ENCODE results near the gene CNIH3.

CNIH3 gene

DNA sequence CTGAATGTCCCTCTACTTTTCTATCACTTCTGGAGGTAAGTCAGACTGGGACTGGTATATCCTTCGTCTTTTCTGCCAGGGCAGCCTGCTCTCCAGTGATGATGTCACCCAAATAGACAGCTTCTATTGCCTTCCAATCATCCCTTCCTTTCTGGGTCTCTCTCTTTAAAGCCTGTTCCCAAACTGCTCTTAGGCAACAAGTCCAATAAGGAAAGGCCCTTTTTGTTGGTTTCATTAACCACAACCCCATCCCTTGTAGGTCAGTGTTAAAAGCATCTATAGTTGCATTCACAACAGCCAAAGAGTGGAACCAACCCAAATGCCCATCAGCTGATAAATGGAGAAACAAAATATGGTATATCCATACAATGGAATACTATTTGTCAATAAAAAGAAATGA, 114.4 kb downstream of the CNIH3 start:
- no peak overlapping the region for H3K27ac ChIP-seq

DNA sequence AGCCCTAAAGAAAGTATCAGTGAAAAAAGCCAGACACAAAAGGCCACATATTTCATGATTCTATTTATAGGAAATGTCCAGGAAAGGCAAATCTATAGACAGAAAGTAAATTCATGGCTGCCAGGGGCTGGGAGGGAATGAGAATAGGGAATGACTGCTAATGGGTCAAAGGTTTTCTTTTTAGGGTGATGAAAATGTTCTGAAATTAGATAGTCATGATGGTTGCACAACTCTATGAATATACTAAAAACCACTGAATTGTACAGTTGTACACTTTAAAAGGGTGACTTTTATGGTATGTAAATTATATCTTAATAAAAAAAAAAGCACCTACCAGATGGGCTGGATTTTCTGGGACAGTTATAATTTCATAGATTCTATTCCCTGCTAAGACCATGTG, 114.8 kb downstream of the CNIH3 start:
- no peak for TF ChIP-seq ZFX (IDR thresholded peaks at IDR 0.05)
- no peak for TF ChIP-seq CTCF (conservative IDR thresholded peaks at IDR 0.05)
- H3K27ac ChIP-seq = no peak overlapping the region

More for the DNA sequence above, 114.4 kb downstream of the CNIH3 start:
- no peak for TF ChIP-seq CTCF (conservative IDR thresholded peaks at IDR 0.05)
- no peak for TF ChIP-seq ZFX (IDR thresholded peaks at IDR 0.05)

DNA sequence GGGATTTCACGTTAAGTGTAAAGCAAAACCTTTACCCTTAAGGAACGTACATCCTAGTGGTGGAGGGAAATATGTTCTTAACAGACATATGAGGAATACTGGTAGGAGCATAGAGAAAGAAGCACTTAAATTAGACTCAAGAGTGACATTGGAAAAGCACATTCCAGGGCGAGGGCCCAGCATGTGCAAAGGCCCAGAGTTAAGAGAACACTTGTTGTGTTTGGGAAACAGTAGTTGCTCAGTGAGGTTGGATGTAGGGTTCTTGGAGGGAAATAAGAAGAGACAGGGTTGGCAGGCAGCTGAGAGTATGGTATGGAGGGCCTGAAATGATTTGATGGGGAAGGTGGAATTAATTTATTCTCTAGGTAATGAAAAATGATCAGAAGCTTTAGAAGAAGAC, 115.5 kb downstream of the CNIH3 start:
- TF ChIP-seq ZFX (IDR thresholded peaks at IDR 0.05) (no peak), CTCF (conservative IDR thresholded peaks at IDR 0.05) (no peak)
- no peak overlapping the region for H3K27ac ChIP-seq

DNA sequence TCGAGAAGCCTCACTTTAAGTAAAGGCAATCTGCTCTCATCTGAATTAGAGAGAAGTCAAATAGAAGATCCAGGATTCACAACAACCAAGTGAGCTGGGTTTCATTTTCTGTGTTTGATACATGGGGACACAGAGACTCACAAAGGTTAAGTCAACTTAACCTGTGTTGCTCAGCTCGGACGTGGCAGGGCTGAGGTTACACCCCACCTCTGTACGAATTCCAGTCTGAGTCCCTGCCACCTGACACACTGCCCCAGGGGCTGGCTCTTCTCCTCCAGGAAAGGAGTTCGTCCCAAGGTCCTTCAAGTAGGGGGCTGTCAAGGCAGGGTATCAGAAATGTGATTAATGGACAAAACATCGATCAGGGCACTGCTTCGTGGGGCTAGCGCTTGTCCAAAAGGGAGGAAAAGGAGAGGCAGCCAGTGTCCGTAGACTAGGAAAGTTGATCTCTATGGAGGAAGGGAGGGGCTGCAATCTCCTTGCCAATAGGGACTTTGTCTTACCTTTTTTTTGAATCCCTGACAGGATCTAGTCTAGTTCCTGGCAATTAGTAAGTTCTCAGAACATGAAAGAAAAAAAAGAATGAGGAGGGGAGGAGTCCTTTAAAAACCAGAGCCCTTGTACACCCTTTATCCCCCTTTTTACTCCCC, 116.4 kb downstream of the CNIH3 start:
- TF ChIP-seq ZFX (IDR thresholded peaks at IDR 0.05) (no peak), CTCF (conservative IDR thresholded peaks at IDR 0.05) (no peak)
- H3K27ac ChIP-seq = no peak overlapping the region

- peak overlapping the region; percentile 15; the same call in 1 of the 2 replicates for H3K27ac ChIP-seq
- no peak for TF ChIP-seq CTCF (conservative IDR thresholded peaks at IDR 0.05)
- TF ChIP-seq ZFX (IDR thresholded peaks at IDR 0.05) = no peak
Measured at GRCh38 chr1:224733027-224733911, 117.2 kb downstream of the CNIH3 start.

GRCh38 chr1:224734261-224734935, 118.3 kb downstream of the CNIH3 start:
- no peak overlapping the region for H3K27ac ChIP-seq
- TF ChIP-seq CTCF (conservative IDR thresholded peaks at IDR 0.05) (no peak; the same call in 1 of the 2 replicates), ZFX (IDR thresholded peaks at IDR 0.05) (no peak)

- no peak overlapping the region for H3K27ac ChIP-seq
- TF ChIP-seq ZFX (IDR thresholded peaks at IDR 0.05) = no peak
Measured at GRCh38 chr1:224735159-224735558, 119.0 kb downstream of the CNIH3 start.

All from C4-2B (cell line).